HepG2 (cell line): ENCODE data around the gene NARF. TPM values are rescaled to one million over a fixed set of nuclear protein-coding genes. Genes with fewer than 3 reads are reported as not detected.

Experiments used
- ARID2 ChIP-seq: sonication (generic); formaldehyde crosslinking; IDR thresholded peaks from 2 replicates; pipeline ENCODE4 v1.8.1; 2022; ENCODE audit warnings: mild to moderate bottlenecking, missing genetic modification reagents, borderline replicate concordance
- CBX1 ChIP-seq: IDR thresholded peaks from one replicate; pipeline ENCODE4 v1.6.1; 2016; ENCODE audit warnings: antibody characterized with exemption, low read depth
- DR1 ChIP-seq: sonication (generic); formaldehyde crosslinking; IDR thresholded peaks from 2 replicates; pipeline ENCODE4 v1.8.0; 2021; ENCODE audit warnings: mild to moderate bottlenecking, missing genetic modification reagents, inconsistent platforms
- E2F1 ChIP-seq: sonication (generic); formaldehyde crosslinking; IDR thresholded peaks from 2 replicates; pipeline ENCODE4 v1.5.0; 2020; ENCODE audit warnings: missing genetic modification reagents
- FOXO1 ChIP-seq: sonication (generic); formaldehyde crosslinking; IDR thresholded peaks from 2 replicates; pipeline ENCODE4 v1.4.0; 2020; ENCODE audit warnings: missing genetic modification reagents
- HIVEP1 ChIP-seq: sonication (generic); formaldehyde crosslinking; IDR thresholded peaks from 2 replicates; pipeline ENCODE4 v1.4.0; 2020; ENCODE audit warnings: mild to moderate bottlenecking, missing genetic modification reagents
- HOXA5 ChIP-seq: sonication (generic); formaldehyde crosslinking; IDR thresholded peaks from 2 replicates; pipeline ENCODE4 v1.4.0; 2020; ENCODE audit warnings: missing genetic modification reagents
- MAFK ChIP-seq, 2 experiments: IDR thresholded peaks in 1 of 2; conservative IDR thresholded peaks in 1 of 2; 2 replicates each; pipeline ENCODE4 v1.6.1; 2011; ENCODE audit warnings: improper control_type of control experiment in 2 of 2, low read length in 2 of 2
- NR2F6 ChIP-seq, 2 experiments: IDR thresholded peaks; 2 replicates each; pipeline ENCODE4 v1.6.1; 2016; ENCODE audit warnings: antibody characterized with exemption in 1 of 2, mild to moderate bottlenecking in 1 of 2
- POLR2AphosphoS2 ChIP-seq: IDR thresholded peaks from 2 replicates; pipeline ENCODE4 v1.6.1; 2011; ENCODE audit warnings: low read depth, low read length, improper control_type of control experiment
- TEAD2 ChIP-seq: sonication (generic); formaldehyde crosslinking; IDR thresholded peaks from 2 replicates; pipeline ENCODE4 v1.9.0; 2021; ENCODE audit warnings: missing genetic modification reagents
- YEATS2 ChIP-seq: sonication (generic); formaldehyde crosslinking; IDR thresholded peaks from 2 replicates; pipeline ENCODE4 v1.4.0; 2020; ENCODE audit warnings: missing genetic modification reagents, borderline replicate concordance
- ZBTB7B ChIP-seq: sonication (generic); formaldehyde crosslinking; IDR thresholded peaks from 2 replicates; pipeline ENCODE4 v1.4.0; 2020; ENCODE audit warnings: missing genetic modification reagents
- ZNF549 ChIP-seq: sonication (generic); formaldehyde crosslinking; IDR thresholded peaks from 2 replicates; pipeline ENCODE4 v1.5.0; 2020; ENCODE audit warnings: missing genetic modification reagents
- ZNF569 ChIP-seq: sonication (generic); formaldehyde crosslinking; IDR thresholded peaks from 2 replicates; pipeline ENCODE4 v1.5.0; 2020; ENCODE audit warnings: mild to moderate bottlenecking, missing genetic modification reagents, moderate library complexity, borderline replicate concordance
- ZNF660 ChIP-seq: sonication (generic); formaldehyde crosslinking; IDR thresholded peaks from 2 replicates; pipeline ENCODE4 v1.5.1; 2020; ENCODE audit warnings: mild to moderate bottlenecking, low read depth, missing genetic modification reagents, borderline replicate concordance
- ZNF724P ChIP-seq: sonication (generic); formaldehyde crosslinking; IDR thresholded peaks from 2 replicates; pipeline ENCODE4 v1.8.0; 2022; ENCODE audit warnings: missing genetic modification reagents, borderline replicate concordance
- polyA plus RNA-seq, 8 experiments: library from polyadenylated mRNA; depleted of rRNA in 3 of 8; stranded (reverse) in 7 of 8; unstranded in 1 of 8; fragments of >200 nt; fragmentation: Illumina TruSeq in 4 of 8; extraction: Trizol in 4 of 8; gene quantifications; 2 replicates each; pipeline versions ENCODE4 v1.2.1 to v1.2.3, GENCODE V29; 2011 to 2016; ENCODE audit warnings: low read depth in 4 of 8, missing spikeins in 1 of 8, mixed read lengths in 1 of 8; ENCODE audit not compliant: insufficient read depth in 1 of 8
- total RNA-seq, 5 experiments: library from RNA; depleted of rRNA; stranded (reverse); fragments of >200 nt; fragmentation: Illumina TruSeq; extraction: Trizol; gene quantifications; 2 replicates each; pipeline ENCODE4 v1.2.3, GENCODE V29; 2016; ENCODE audit warnings: low read depth in 1 of 5
- TF ChIP-seq, protein P1 (sequence below), 2 experiments: fragments of 450-650 bp in 1 of 2; sonication (generic) in 1 of 2; formaldehyde crosslinking in 1 of 2; IDR thresholded peaks; 2 replicates each; pipeline versions ENCODE4 v1.6.1 to v1.8.0; 2016 to 2022; ENCODE audit warnings: antibody characterized with exemption in 1 of 2, mild to moderate bottlenecking in 1 of 2, missing genetic modification reagents in 1 of 2
- TF ChIP-seq, protein P2 (sequence below): conservative IDR thresholded peaks from 2 replicates; pipeline ENCODE4 v1.6.1; 2018; ENCODE audit warnings: missing genetic modification reagents

The NARF gene
- total and polyA plus RNA-seq, 2 of the 13 experiments (the other 11 are each of a cell fraction or from before 2014, with no cell fraction given): 61.1 to 144 TPM

- TF ChIP-seq, protein P1, sequence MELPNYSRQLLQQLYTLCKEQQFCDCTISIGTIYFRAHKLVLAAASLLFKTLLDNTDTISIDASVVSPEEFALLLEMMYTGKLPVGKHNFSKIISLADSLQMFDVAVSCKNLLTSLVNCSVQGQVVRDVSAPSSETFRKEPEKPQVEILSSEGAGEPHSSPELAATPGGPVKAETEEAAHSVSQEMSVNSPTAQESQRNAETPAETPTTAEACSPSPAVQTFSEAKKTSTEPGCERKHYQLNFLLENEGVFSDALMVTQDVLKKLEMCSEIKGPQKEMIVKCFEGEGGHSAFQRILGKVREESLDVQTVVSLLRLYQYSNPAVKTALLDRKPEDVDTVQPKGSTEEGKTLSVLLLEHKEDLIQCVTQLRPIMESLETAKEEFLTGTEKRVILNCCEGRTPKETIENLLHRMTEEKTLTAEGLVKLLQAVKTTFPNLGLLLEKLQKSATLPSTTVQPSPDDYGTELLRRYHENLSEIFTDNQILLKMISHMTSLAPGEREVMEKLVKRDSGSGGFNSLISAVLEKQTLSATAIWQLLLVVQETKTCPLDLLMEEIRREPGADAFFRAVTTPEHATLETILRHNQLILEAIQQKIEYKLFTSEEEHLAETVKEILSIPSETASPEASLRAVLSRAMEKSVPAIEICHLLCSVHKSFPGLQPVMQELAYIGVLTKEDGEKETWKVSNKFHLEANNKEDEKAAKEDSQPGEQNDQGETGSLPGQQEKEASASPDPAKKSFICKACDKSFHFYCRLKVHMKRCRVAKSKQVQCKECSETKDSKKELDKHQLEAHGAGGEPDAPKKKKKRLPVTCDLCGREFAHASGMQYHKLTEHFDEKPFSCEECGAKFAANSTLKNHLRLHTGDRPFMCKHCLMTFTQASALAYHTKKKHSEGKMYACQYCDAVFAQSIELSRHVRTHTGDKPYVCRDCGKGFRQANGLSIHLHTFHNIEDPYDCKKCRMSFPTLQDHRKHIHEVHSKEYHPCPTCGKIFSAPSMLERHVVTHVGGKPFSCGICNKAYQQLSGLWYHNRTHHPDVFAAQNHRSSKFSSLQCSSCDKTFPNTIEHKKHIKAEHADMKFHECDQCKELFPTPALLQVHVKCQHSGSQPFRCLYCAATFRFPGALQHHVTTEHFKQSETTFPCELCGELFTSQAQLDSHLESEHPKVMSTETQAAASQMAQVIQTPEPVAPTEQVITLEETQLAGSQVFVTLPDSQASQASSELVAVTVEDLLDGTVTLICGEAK (IDR thresholded peaks at IDR 0.05): no peak
- TF ChIP-seq, protein P1 (CRISPR knock-in tag; IDR thresholded peaks at IDR 0.05): peak; percentile 68; the same call in 1 of the 2 replicates
- TF ChIP-seq TEAD2 (CRISPR knock-in tag): 0 out of 2 replicates have a peak, but pooled peaks have one; percentile 61
- TF ChIP-seq ARID2: no peak; the same call in 1 of the 2 replicates
- TF ChIP-seq DR1 (CRISPR knock-in tag): no peak; the same call in 1 of the 2 replicates
- no peak for TF ChIP-seq POLR2AphosphoS2
- TF ChIP-seq ZNF549 (CRISPR knock-in tag): no peak
- no peak for TF ChIP-seq HOXA5 (CRISPR knock-in tag)
- TF ChIP-seq, protein P2, sequence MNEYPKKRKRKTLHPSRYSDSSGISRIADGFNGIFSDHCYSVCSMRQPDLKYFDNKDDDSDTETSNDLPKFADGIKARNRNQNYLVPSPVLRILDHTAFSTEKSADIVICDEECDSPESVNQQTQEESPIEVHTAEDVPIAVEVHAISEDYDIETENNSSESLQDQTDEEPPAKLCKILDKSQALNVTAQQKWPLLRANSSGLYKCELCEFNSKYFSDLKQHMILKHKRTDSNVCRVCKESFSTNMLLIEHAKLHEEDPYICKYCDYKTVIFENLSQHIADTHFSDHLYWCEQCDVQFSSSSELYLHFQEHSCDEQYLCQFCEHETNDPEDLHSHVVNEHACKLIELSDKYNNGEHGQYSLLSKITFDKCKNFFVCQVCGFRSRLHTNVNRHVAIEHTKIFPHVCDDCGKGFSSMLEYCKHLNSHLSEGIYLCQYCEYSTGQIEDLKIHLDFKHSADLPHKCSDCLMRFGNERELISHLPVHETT (CRISPR knock-in tag): 0 out of 2 replicates have a peak, but pooled peaks have one; percentile 50
- TF ChIP-seq FOXO1 (CRISPR knock-in tag): peak; percentile 24; the same call in 1 of the 2 replicates
- no peak for TF ChIP-seq ZNF569 (CRISPR knock-in tag)
- TF ChIP-seq E2F1 (CRISPR knock-in tag): no peak
- peak; percentile 83 for TF ChIP-seq HIVEP1 (CRISPR knock-in tag)
- TF ChIP-seq MAFK (conservative IDR thresholded peaks at IDR 0.05 in 1 of 2, IDR thresholded peaks at IDR 0.05 in 1 of 2; ENCODE audit: low read length in 2 of 2): no peak
- no peak for TF ChIP-seq ZNF660 (CRISPR knock-in tag)
- TF ChIP-seq ZNF724P (CRISPR knock-in tag): peak; percentile 96
- peak; percentile 78; the same call in 1 of the 2 replicates for TF ChIP-seq ZBTB7B (CRISPR knock-in tag)
- TF ChIP-seq CBX1: no peak
- TF ChIP-seq NR2F6 (IDR thresholded peaks at IDR 0.05): no peak
- TF ChIP-seq NR2F6 (CRISPR knock-in tag; IDR thresholded peaks at IDR 0.05): peak; percentile 37; the same call in 1 of the 2 replicates
- peak; percentile 60; the same call in 1 of the 2 replicates for TF ChIP-seq YEATS2 (CRISPR knock-in tag)
Observed at GRCh38 chr17:82503728-82504308, 45.3 kb downstream of the NARF start (continued).
